Hindlimb muscle (tissue), 1 donor: ENCODE results near the gene TCAF1. TPM values are rescaled to one million over a fixed set of nuclear protein-coding genes. Genes with fewer than 3 reads are reported as not detected.
"Not testable (repeated sequence)": the region's sequence is repeated elsewhere in the genome, so short reads cannot be mapped to it uniquely, and the experiment has no call there.

Experiments
- DNase-seq: peaks from one replicate; pipeline ENCODE4 v3.0.0-alpha.2; 2013
- polyA plus RNA-seq: library from polyadenylated mRNA; unstranded; fragments of 120-200 nt; gene quantifications from one replicate; pipeline ENCODE4 v1.2.1, GENCODE V29; 2013; ENCODE audit not compliant: insufficient read length

TCAF1 gene
- polyA plus RNA-seq, 1 donor: 188 TPM

- DNase-seq: no peak
These were observed 3.5 kb upstream of the TCAF1 start for GRCh38 chr7:143905509-143905908.

- no peak for DNase-seq
These were observed 440 bp upstream of the TCAF1 start for GRCh38 chr7:143902332-143902899.

DNA sequence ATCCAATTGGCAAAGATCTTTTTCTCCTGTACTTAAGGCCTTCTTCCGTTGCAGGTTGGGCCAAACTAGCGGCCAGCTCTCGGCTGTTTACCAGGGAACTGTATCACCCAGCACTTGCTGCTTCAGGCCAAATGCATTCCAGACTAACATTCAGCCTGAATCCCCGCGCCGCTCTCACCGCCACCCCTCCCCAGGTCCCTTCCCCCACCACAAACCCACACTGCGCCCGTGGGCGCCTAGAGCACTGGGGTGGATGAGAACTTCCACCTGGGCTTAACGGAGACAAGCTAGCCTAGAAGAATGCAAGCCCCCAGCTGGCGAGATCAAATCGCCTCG is 676 bp downstream of the TCAF1 start:
- DNase-seq: peak; percentile 60

DNA sequence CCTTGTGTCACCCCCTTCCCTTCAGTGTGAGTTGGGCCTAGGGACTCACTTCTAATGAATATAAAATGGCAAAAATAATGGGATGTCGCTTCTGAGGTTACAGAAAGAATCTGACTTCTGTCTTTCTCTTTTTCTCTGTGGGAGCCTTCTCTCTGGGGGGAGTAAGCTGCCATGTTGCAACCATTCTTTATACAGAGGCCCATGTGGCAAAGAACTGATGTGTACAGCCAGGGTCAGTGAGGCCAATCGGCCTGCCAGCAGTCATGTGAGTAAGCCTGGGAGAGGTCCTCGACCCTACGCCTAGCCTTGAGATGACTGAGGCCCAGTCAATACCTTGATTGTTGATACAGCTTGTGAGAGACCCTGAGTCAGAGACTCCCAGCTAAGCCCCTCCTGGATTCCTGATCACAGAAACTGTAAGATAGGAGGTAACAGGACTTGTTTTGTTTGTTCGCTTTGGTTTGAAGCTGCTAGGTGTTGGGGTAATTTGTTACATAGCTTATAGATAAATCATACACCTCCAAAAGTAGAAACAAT is 1.7 kb downstream of the TCAF1 start:
- DNase-seq: no peak

- no peak for DNase-seq
These were observed 3.2 kb downstream of the TCAF1 start for GRCh38 chr7:143898810-143899209.

GRCh38 chr7:143896667-143897066 is 5.3 kb downstream of the TCAF1 start:
- DNase-seq: no peak

DNA sequence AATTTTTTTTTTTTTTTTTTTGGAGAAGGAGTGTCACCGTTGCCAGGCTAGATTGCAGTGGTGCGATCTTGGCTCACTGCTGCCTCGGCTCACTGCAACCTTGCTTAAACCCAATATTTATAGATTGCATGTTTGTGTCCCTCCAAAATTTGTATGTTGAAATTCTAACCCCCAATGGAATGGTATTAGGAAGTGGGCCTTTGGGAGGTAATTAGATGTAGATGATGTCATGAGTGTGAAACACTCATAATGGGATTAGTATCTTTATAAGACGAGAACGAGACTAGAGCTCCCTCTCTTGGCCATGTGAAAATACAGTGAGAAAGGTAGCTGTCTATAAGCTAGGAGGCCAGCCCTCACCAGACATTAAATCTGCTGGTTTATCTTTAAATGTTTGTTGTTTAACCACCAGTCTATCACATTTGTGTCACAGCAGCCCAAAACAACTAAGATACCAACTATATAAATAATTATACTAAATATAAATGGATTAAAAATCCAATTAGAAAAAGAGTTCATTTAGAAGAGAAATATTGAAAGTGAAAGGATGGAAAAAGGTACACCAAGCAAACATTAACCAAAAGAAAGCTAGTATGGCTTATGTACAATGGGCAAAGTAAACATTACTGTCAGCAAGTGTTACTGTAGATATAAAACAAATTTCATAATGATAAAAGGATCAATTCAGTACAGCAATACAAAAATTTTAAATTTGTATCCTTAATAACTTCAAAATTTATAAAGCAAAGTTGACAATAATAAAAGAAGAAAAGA is 9.3 kb downstream of the TCAF1 start:
- DNase-seq: no peak

DNA sequence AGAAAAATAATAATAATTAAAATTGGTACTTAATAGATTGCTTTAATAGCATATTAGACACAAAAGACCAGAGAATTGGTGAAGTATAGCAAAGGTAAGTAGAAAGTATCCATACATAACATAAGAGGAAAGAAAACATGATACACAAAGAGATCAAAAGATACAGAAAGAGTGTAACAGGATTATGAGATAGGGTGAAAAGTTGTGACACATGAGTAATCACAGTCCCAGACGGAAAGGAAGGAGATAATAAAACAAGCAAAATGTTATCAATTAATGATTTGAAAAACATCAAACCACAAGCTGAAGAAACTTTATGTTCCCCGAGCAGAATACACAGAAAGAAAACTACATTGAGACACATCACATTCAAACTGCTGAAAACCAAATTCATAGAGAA is 10.5 kb downstream of the TCAF1 start:
- DNase-seq: no peak

GRCh38 chr7:143890558-143890957 is 11.4 kb downstream of the TCAF1 start:
- no peak for DNase-seq

DNA sequence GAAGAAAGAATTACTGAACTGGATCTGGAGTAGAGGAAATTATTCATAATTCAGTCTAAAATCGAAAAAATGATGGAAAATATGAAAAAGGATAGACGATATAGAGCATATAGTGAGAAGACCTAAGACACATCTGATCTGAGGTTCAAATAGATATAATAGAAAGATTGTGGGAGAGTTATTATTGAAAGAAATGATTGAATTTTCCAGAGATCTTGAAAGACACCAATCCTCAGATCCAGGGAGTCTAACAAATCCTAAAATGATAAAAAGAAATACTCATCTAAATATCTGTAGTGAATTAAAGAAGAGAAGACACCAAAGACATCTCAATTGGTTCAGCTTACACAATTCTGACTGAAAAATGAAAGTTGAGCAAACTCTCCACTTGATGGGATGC is 12.9 kb downstream of the TCAF1 start:
- DNase-seq: no peak

GRCh38 chr7:143886826-143887477 is 15.0 kb downstream of the TCAF1 start:
- DNase-seq: no peak

DNA sequence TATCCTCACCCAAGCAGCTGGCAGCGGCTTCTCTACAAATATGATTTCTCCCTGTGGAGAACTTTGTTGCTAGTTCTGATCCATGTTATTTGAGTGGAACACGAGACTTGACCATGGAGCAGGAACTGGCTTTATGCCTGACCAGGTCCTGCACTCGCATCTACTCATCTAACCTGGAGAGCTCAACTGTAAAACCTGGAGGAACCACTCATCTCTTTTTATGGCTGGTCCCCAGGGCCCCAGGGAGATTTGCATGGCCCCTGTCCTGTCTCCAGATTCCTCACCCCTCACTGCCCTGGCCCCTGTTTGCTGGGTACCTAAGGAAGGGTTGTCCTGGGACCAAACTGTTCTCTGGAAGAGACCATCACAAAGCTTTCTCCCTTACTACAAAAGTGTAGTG is 16.0 kb downstream of the TCAF1 start:
- DNase-seq: no peak

DNA sequence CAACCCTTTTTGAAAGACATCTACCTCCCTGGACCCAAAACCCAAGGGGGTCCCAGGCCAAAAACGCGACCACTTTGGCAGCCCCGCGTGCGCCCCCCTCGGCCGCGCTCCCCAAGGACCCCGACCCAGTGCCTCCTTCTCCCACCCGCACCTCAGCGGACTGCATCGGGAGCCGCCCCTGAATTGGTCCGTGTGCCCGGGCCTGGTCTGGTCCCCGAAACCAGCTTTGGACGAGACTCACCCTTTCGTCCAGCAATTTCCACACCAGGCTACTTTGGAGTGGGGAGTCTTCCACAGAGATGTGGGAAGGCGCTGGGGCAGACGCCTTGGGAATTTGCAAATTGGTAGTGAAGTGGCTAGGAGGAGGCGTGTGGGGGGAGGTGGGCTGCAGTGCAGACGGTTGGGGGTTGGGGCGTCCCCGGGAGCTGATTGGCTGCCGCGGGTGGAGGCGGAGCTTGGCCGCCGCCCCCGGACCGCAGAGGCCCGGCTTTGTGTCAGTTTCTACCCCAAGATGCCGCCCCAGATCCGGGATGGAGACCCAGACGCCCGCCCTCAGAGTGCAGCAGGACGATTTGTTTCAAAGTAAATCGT is 16.9 kb downstream of the TCAF1 start:
- peak; percentile 76 for DNase-seq

GRCh38 chr7:143884241-143884968 is 17.6 kb downstream of the TCAF1 start:
- no peak for DNase-seq

DNA sequence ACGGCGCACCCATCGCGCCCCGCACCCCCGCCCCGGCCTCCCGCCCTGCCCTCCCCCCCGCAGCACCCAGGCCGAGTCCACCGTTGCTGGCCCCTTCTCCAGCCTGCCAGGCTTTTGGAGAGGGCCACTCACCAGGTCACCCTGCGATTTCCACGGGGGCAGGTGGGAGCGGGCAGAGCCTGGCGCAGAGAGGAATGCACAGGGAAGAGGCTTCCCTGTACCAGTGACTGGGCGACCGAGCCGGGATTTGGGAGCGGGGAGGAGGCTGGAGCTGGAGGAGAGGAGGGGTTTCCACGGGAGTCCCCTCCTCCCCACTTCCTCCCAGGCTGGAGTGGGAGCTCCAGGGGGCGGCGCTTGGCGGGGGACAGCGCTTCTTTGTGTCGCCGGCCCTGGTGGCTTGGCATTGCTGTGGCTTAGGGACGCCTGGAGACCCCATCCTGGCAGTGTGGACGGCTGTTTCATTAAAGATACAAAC is 19.3 kb downstream of the TCAF1 start:
- peak; percentile 91 for DNase-seq

DNA sequence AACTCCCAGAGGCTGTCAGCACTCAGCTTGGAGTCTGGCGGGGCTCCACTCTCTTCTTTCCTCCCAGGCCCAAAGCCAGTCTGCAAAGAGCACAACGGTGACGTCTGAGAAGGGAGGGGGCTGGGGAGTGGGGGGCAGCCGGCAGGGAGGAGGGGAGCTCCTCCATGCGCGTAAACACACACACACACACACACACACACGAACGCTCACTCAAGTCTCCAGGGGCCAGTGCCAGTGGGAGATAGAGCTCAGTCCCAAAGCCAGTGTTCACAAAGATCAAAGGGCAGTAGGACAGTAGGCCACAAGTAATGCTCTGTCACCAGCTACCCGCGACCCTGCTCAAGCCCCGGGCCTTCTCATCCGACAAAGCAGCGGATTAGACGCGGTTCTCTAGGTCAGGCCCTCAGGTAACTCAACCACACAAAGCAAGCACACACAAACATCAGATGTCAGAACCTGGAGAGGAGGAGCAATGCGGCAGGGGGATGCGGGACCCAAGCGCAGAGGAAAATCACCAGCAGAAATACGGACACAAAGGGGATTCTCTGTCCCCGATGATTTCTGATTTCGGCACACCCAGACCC is 19.9 kb downstream of the TCAF1 start:
- DNase-seq: peak; percentile 83

- DNase-seq: no peak
These were observed 23.1 kb downstream of the TCAF1 start for GRCh38 chr7:143878884-143879283.

DNA sequence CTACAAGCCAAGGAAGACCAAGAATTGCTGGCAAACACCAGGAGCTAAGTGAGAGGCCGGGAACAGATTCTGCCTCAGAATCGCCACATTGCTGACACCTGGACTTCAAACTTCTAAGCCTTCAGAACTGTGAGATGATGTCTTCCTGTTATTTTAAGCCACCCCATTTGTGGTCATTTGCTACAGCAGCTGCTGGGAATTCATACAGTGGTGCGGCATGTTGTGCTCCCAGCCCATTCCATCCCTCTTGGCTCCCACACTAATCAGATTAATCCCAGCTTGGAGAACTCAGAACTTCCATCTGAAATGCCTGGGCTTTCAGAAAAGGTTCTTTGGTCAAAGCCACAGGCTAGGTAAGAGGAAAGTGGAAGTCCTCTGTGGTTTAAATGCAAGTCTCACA is 24.9 kb downstream of the TCAF1 start:
- DNase-seq: no peak

- no peak for DNase-seq
These were observed 25.8 kb downstream of the TCAF1 start for GRCh38 chr7:143876218-143876617.

- not testable (repeated sequence) for DNase-seq
These were observed 28.7 kb downstream of the TCAF1 start for GRCh38 chr7:143873242-143873641.

GRCh38 chr7:143871534-143871933 is 30.4 kb downstream of the TCAF1 start:
- DNase-seq: not testable (repeated sequence)

DNA sequence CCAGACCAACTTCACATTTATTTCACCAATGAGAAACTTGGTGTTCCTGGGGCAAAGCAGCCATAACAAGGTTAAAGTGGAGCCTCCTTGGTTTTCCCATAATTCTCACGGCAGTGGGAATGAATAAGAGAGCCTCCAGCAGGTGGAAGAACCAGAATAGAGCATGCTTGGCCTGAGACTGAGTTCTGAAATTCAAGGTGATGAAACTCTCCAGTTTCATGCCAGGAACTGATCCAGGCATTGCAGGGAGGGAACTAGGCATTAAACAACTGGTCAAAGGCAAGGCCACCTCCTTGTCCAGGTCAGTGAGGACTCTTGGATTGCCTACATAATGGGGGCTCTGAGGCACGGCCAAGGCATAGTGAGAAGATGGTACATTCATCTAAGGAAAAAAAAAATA is 44.0 kb downstream of the TCAF1 start:
- DNase-seq: not testable (repeated sequence)
